SJSA1 (cell line): ENCODE data around the gene CPNE2. TPM values are rescaled to one million over a fixed set of nuclear protein-coding genes. Genes with fewer than 3 reads are reported as not detected.
A peak's percentile ranks its signal among the peaks of the same experiment; 100 is the strongest.

Experiments
- DNase-seq, 2 experiments: peaks; one replicate each; pipeline ENCODE4 v3.0.0-alpha.2; 2015 to 2020; ENCODE audit warnings: low spot score in 2 of 2, low read depth in 1 of 2
- H3K27ac ChIP-seq: fragments of 250-450 bp; sonication (Bioruptor Pico); 2 replicates; pipeline ENCODE4 v1.5.1; 2020; ENCODE audit warnings: mild to moderate bottlenecking, moderate library complexity
- H3K27me3 ChIP-seq: fragments of 250-450 bp; sonication (Bioruptor Pico); replicated peaks from 2 replicates; pipeline ENCODE4 v1.5.1; 2020; ENCODE audit warnings: mild to moderate bottlenecking, moderate library complexity
- H3K36me3 ChIP-seq: fragments of 250-450 bp; sonication (Bioruptor Pico); 2 replicates; pipeline ENCODE4 v1.5.1; 2020; ENCODE audit warnings: mild to moderate bottlenecking
- H3K4me1 ChIP-seq: fragments of 250-450 bp; sonication (Bioruptor Pico); replicated peaks from 2 replicates; pipeline ENCODE4 v1.6.1; 2021; ENCODE audit warnings: mild to moderate bottlenecking
- H3K4me3 ChIP-seq: fragments of 250-450 bp; sonication (Bioruptor Pico); 2 replicates; pipeline ENCODE4 v1.5.1; 2020; ENCODE audit warnings: mild to moderate bottlenecking
- H3K9me3 ChIP-seq: fragments of 250-450 bp; sonication (Bioruptor Pico); replicated peaks from 2 replicates; pipeline ENCODE4 v1.5.1; 2020; ENCODE audit warnings: mild to moderate bottlenecking
- total RNA-seq: library from RNA; depleted of rRNA; stranded (reverse); fragments of >200 nt; shearing (Covaris generic); gene quantifications from 2 replicates; pipeline ENCODE4 v1.2.3, GENCODE V29; 2014

Gene CPNE2
- total RNA-seq, 1 experiment from 2014 or later, result 35.8 TPM

DNA sequence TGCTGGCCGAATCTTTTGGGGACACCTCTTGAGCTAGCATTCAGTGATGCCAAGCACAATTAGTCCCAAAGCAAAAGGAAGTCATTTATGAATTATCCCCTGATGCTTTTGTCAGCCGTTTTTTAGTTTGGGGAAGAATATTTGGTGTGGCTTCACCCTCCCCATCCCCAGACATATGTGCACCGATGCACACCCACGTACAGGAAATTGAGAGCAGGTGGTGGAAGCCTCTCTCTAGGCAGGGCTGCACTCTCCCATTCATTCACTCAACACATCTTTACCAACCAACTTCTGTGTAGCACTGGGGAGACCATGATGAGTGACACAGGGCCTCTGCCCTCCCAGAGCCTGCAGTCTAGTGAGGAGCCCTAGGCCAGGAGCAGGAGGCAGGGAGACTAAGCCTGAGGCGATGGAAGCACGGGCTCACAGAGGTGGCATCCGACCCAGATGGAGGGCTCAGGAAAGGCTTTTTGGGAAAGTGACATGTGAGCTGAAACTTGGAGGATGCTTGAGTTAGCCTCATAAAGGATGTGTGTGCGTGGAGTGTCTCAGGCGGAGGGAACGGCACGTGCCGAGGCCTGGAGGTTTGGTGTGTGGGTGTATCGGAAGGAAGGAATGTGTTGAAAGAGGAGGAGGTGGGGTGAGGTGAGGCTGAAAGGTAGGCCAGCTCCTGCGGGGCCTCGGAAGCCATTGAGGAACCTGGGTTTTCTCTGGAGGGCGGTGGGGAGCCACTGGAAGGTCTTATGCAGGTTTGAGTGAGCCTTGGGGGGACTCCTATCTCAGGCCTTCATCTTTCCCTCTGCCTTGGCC, 49.6 kb downstream of the CPNE2 start:
- DNase-seq, result no peak
- H3K36me3 ChIP-seq, result peaks cover 13% of the 10 kb centered on the region; the same call in 1 of the 2 replicates
- H3K27ac ChIP-seq, result no peak overlapping the region
- peaks cover 26% of the 10 kb centered on the region for H3K4me1 ChIP-seq
- H3K9me3 ChIP-seq, result no peaks in the 10 kb centered on the region
- H3K4me3 ChIP-seq, result no peak overlapping the region
- H3K27me3 ChIP-seq, result no peaks in the 10 kb centered on the region

DNA sequence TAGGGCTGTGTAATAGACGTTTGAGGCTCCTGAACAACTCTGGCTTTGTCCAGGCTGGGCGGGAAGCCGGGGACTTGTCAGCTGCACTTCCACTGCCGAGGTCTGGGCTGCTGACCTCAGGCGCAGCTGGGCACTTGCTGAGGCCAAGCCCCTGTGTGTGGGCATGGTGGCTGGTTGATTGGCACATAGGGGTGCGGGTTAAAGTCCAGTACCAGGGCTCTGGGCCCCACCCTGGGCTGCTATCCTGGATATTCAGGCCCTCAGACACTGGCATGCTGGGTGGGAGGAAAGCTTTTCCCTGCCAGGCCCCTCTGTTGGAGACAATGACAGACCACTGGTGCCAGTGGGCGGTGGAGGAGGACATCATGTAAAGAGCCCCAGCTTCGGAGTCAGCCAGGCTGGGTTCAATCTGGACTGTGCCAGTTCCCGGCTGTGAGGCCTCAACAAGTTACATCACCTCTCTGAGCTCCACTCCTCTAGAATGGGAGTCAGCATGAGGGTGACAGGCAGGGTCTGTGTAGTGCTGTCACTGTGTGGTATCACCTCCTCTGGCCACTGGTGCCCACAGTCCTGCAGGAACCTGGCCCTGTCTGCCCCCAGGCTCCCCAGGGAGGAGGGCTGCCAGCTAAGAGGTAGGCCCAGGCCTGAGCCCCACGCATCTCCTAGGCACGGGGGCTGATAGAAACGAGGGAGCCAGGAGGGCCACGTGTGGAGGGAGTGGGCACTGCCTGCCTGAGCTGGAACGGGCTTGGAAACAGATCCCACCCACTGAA, 51.0 kb downstream of the CPNE2 start:
- no peak for DNase-seq
- Histone ChIP-seq H3K4me3 (no peak overlapping the region), H3K27ac (no peak overlapping the region), H3K4me1 (peaks cover 39% of the 10 kb centered on the region), H3K27me3 (no peaks in the 10 kb centered on the region), H3K9me3 (no peaks in the 10 kb centered on the region), H3K36me3 (0 out of 2 replicates have a peak, but pooled peaks cover 12% of the 10 kb centered on the region)

DNA sequence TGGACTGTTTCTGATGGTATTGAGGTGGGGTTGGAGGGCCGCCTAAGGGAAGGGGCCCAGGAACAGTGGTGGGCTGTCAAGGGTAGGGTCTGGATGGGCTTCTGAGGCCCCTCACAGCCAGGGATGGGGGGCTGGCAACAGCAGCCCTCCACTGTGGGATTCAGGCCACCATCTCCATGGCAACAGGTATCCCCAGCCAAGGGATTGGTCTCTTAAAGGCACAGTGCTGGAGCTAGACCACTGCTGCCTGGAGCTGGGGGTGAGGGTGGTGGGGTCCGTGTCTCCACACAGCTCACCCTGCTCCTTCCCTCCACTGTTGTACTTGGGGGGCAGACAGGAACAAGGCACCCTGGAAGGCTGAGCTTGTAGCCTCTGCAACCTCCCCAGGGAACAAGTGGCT, 51.6 kb downstream of the CPNE2 start:
- no peaks in the 10 kb centered on the region for H3K27me3 ChIP-seq
- DNase-seq, result no peak
- 0 out of 2 replicates have a peak, but pooled peaks cover 12% of the 10 kb centered on the region for H3K36me3 ChIP-seq
- no peak overlapping the region for H3K4me3 ChIP-seq
- no peaks in the 10 kb centered on the region for H3K9me3 ChIP-seq
- no peak overlapping the region for H3K27ac ChIP-seq
- peaks cover 42% of the 10 kb centered on the region for H3K4me1 ChIP-seq

DNA sequence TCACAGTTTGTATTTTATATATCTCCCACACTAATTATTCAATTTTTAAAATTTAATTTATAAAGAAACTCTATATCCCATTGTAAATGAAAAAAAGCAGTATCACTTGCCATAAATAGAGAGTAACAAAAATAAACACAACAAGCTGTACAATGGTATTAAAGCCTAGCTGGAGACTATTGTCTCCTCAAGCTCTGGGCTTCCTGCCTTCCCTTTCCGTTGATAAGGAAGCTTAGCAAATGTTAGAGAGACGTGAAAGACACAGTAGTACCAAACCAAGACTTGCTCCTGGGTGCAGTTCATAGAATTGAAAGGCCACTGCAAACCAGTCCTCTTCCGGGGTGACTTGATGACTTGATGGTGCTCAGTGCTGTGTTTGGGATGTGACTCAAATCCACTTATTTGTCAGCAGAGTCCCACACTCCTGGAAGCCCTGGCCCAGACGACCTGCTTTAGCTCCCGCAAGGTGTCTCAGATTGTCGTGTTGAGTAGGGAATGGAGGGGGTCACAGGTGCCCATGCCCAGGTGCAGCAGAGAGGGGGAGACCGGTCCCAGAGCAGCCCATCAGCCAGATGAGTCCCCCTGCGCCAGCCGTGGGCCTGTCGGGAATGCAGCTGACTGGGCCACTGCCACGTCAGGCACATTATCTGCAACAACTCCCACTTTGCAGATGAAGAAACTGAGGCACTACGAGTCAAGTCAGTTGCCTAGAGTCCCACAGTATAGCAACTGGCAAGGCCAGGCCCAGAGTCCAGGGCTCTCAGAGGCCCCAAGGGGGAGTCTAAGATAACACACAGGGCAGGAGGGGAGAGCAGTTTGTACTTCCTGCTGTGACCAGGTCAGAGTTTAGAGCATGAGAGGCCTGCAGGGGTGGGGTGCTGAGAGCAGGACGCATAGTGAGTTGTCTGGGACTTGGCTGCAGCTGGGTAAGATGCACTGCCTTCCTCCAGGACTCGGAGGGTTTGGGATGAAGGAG, 53.0 kb downstream of the CPNE2 start:
- peak in 1 of 2 experiments; percentile 15 for DNase-seq
- H3K27ac ChIP-seq, result no peak overlapping the region
- H3K36me3 ChIP-seq, result 0 out of 2 replicates have a peak, but pooled peaks cover 12% of the 10 kb centered on the region
- no peak overlapping the region for H3K4me3 ChIP-seq
- no peaks in the 10 kb centered on the region for H3K9me3 ChIP-seq
- peaks cover 42% of the 10 kb centered on the region for H3K4me1 ChIP-seq
- H3K27me3 ChIP-seq, result no peaks in the 10 kb centered on the region

DNA sequence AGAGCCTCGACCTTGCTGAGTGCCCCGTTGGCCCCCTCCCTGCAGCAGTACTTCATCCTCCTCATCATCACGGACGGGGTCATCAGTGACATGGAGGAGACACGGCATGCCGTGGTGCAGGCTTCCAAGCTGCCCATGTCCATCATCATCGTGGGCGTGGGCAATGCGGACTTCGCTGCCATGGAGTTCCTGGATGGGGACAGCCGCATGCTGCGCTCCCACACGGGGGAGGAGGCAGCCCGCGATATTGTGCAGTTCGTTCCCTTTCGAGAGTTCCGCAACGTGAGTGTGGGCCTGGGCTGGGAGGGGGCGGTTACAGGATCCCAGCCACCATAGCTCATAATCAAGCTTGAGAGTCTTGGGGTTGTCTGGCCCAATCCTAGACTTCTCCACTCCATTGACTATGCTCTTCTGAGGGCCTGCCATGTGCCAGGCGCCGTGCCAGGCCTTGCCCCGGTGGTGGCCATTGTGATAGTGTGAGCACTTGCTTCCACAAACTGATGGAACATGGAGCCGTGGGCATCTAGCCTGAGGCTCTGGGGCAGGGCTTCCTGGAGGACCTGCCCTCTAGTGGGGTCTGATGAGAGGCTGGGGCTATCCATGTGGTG, 53.8 kb downstream of the CPNE2 start:
- Histone ChIP-seq H3K9me3 (no peaks in the 10 kb centered on the region), H3K4me3 (no peak overlapping the region), H3K27ac (no peak overlapping the region), H3K36me3 (0 out of 2 replicates have a peak, but pooled peaks cover 12% of the 10 kb centered on the region), H3K4me1 (peaks cover 42% of the 10 kb centered on the region), H3K27me3 (no peaks in the 10 kb centered on the region)
- no peak for DNase-seq

DNA sequence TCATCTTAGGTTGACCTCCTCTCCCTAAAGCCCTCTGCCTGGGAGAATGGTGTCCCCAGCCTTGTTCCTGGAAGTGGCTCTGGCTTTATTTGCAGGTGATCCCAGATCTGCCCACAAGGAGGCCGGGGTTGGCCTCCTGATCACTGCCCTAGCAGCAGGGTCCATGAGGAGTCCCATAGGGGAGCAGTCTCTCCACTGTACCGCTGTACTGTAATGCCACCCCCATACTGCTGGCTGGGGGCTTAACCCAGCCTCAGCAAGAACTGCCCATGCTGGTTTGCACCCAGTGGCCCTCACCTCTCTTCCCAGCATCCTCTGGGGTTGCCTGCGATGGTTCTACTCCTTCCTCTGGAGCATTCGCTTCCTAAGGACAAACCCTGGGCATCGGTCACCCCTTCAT, 54.4 kb downstream of the CPNE2 start:
- H3K36me3 ChIP-seq, result 0 out of 2 replicates have a peak, but pooled peaks cover 12% of the 10 kb centered on the region
- peak in 1 of 2 experiments; percentile 19 for DNase-seq
- peaks cover 42% of the 10 kb centered on the region for H3K4me1 ChIP-seq
- no peaks in the 10 kb centered on the region for H3K9me3 ChIP-seq
- H3K27me3 ChIP-seq, result no peaks in the 10 kb centered on the region
- no peak overlapping the region for H3K4me3 ChIP-seq
- no peak overlapping the region for H3K27ac ChIP-seq

DNA sequence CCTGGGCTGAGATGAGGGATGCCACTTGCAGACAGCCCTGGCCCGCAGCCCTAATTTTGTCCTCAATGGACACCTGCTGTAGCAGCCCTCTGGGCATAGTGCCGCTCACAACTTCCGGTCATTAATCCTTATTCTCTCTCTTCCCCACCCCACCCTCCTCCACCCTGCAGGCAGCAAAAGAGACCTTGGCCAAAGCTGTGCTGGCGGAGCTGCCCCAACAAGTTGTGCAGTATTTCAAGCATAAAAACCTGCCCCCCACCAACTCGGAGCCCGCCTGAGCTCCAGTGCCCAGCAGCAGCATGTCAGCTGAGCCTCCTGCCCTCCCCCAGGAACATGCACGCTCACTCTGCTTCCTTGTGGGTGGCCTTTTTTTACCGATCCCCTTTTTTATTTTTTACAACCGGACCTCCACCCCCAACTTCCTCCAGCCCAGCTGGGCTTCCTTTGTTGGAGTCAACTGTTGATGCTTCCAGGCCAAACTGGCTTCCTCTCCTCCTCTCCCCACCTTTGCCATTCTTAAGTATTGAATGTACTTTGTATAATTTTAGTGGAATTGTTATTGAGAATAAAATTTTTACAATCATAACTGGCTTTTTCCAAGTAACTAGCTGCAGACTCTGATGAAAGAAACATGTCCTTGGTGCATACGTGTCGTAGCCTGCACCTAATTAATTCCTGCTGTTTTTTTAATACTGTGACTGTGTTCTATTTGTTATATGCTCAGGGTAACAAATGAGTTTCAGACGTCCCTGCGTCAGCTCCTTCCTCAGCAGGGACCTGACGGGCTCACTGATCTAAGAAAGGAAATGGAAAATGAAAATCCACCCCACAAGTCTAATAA, 55.2 kb downstream of the CPNE2 start:
- H3K27me3 ChIP-seq, result no peaks in the 10 kb centered on the region
- H3K4me1 ChIP-seq, result peaks cover 42% of the 10 kb centered on the region
- no peak overlapping the region for H3K27ac ChIP-seq
- DNase-seq, result peak; percentile 64 to 65
- no peak overlapping the region for H3K4me3 ChIP-seq
- H3K9me3 ChIP-seq, result no peaks in the 10 kb centered on the region
- peaks cover 20% of the 10 kb centered on the region for H3K36me3 ChIP-seq

DNA sequence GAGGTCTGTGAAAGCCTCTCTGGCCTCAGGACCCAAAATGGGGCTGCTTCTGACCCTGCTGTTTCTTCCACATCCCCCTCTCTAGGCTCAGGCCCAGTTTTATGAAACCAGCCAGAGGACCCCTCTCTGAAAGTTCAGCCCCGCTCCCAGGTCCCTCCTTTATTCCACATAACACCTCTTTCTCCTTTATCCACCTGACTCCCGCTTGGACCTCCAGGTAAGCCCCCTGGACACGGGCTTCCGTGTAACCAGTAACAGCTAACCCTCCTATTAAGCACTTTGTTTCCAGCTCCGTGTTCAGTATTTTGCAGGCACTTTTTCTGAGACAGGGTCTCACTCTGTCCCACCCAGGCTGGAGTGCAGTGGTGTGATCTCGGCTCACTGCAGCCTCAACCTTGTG, 56.1 kb downstream of the CPNE2 start:
- H3K4me3 ChIP-seq, result no peak overlapping the region
- no peak overlapping the region for H3K27ac ChIP-seq
- DNase-seq, result no peak
- H3K9me3 ChIP-seq, result no peaks in the 10 kb centered on the region
- peaks cover 26% of the 10 kb centered on the region for H3K36me3 ChIP-seq
- H3K4me1 ChIP-seq, result peaks cover 42% of the 10 kb centered on the region
- H3K27me3 ChIP-seq, result no peaks in the 10 kb centered on the region

DNA sequence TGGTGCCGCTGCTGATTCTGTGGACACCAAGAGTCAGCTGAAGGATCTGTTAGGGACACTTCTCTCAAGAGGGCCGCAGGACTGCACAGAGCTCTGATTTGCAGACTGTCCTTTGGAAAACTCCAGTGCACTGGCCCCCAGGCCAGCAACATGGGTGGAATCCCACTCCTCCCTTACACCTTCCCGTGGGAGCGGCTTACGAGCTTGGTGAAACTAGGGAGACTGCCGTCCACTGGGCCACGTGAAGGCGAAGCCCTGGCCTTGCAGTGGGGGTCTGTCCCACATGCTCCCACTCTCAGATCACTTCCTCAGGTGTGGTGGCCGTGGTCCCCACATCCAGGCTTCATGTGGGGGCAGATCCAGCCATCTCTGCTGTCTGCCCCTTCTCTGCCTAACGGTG, 57.0 kb downstream of the CPNE2 start:
- Histone ChIP-seq H3K4me3 (no peak overlapping the region), H3K27ac (no peak overlapping the region), H3K9me3 (no peaks in the 10 kb centered on the region)

DNA sequence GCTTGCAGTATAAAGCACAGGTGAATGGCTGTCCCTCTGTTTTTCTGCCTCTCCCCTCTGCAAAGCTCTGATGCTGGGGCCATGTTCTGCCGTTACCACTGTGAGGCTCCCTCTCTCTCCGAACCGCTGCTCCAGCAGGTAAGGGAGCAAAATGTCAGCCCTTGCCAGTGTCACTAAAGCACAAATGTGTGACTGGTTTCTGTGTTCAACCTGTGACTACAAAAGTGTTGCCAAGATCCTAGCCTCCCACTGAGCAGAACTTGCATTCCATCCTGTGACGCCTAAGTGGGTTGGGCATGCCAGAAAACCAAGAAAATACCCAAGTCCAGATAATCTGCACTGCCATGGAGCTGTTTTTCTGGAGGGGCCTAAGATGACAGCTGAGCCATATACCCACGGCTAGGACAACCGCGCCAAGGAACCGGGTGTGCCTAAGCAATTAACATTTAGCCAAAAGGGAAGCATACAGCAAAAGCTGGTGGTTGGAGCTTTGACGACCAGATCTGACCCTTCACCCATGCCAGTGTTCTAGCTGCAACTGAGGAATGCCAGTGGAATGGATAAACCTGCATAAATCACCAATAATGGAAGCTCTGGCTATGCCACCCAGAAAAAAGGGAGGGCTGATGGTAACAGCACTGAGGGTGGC, 58.4 kb downstream of the CPNE2 start:
- H3K9me3 ChIP-seq, result no peaks in the 10 kb centered on the region
- peaks cover 42% of the 10 kb centered on the region for H3K36me3 ChIP-seq
- H3K4me1 ChIP-seq, result peaks cover 27% of the 10 kb centered on the region
- no peak for DNase-seq
- no peaks in the 10 kb centered on the region for H3K27me3 ChIP-seq
- H3K27ac ChIP-seq, result no peak overlapping the region
- H3K4me3 ChIP-seq, result no peak overlapping the region

More for the DNA sequence above, 57.0 kb downstream of the CPNE2 start:
- no peak for DNase-seq
- H3K4me1 ChIP-seq, result peaks cover 41% of the 10 kb centered on the region
- H3K27me3 ChIP-seq, result no peaks in the 10 kb centered on the region
- H3K36me3 ChIP-seq, result peaks cover 32% of the 10 kb centered on the region

DNA sequence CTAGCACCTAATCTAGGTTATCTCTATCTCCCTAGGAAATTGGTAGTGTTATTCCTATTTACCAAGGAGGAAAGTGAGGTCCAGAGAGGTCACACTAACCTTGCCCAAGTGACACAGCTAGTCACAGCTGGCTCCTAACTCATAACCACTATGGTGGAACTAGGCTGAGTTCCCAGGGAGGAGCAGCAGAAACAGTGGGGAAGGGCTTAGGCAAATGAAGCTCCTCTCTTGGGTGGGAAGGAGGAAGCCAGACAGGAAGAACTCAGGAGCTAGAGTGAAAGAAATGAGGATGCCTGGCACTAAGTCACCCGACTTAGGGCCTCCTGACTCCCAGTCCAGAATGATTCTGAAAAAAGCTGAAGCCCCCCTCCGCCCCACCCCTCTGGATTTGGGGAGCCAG, 59.0 kb downstream of the CPNE2 start:
- Histone ChIP-seq H3K27ac (no peak overlapping the region), H3K36me3 (peaks cover 42% of the 10 kb centered on the region), H3K9me3 (no peaks in the 10 kb centered on the region), H3K4me1 (peaks cover 21% of the 10 kb centered on the region), H3K27me3 (no peaks in the 10 kb centered on the region), H3K4me3 (no peak overlapping the region)
- no peak for DNase-seq
